Measurements from ENCODE around the gene SLC2A10.

DNA sequence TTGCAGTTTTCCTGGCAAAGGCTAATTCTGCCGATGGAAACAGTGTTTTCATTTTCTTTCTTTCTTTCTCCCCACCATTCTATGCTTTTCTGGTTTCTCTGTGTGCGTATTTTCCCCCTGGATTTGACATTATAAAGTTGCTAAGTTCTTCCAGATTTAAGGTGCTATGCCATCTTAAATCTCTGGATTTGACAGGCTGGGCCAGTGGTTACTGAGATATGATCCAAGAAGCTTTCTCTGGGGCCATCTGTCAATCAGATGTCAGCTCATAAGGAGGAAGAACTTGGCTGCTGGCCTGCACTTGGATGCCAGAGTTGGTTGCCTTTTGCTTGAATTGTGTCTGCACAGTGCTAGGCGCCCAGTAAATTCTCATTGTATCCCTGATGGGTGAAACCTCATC is 39.7 kb downstream of the SLC2A10 start:
- no peak for TF ChIP-seq CTCF (IDR thresholded peaks at IDR 0.05; ENCODE audit: low read depth, low read length)
- TF ChIP-seq, protein P1, sequence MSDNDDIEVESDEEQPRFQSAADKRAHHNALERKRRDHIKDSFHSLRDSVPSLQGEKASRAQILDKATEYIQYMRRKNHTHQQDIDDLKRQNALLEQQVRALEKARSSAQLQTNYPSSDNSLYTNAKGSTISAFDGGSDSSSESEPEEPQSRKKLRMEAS (IDR thresholded peaks at IDR 0.05; ENCODE audit: low read depth, low read length), result no peak
- no peak for TF ChIP-seq POLR2A (IDR thresholded peaks at IDR 0.05; ENCODE audit: extremely low read depth, insufficient read length)

Data from NB4 (cell line).